PFSK-1 (cell line): ENCODE data around the gene CDKN3.

ENCODE experiments used
- FOXP2 ChIP-seq: optimal IDR thresholded peaks from 2 replicates; pipeline ENCODE3; 2011; ENCODE audit warnings: borderline replicate concordance, control low read depth, inconsistent platforms; ENCODE audit not compliant: insufficient read depth; ENCODE audit errors: extremely low read length, extremely low read depth
- POLR2AphosphoS5 ChIP-seq: IDR thresholded peaks from 2 replicates; pipeline ENCODE4 v1.6.1; 2012; ENCODE audit warnings: low read depth, mild to moderate bottlenecking, control low read depth, low read length, moderate library complexity
- SIN3A ChIP-seq: IDR thresholded peaks from 2 replicates; pipeline ENCODE4 v1.6.1; 2012; ENCODE audit warnings: mild to moderate bottlenecking, low read length, moderate library complexity, borderline replicate concordance; ENCODE audit not compliant: insufficient read depth
- TAF1 ChIP-seq: IDR thresholded peaks from 2 replicates; pipeline ENCODE4 v1.6.1; 2012; ENCODE audit warnings: low read length, control low read depth, borderline replicate concordance; ENCODE audit not compliant: insufficient read depth
- TF ChIP-seq, protein P1 (sequence below), 2 experiments: IDR thresholded peaks; 2 replicates each; pipeline versions ENCODE4 v1.6.1 to v1.8.0; 2011 to 2012; ENCODE audit warnings: low read depth in 2 of 2, low read length in 2 of 2, control low read depth in 1 of 2, inconsistent platforms in 1 of 2, mild to moderate bottlenecking in 1 of 2, moderate library complexity in 1 of 2; ENCODE audit not compliant: insufficient read depth in 1 of 2

The CDKN3 gene

DNA sequence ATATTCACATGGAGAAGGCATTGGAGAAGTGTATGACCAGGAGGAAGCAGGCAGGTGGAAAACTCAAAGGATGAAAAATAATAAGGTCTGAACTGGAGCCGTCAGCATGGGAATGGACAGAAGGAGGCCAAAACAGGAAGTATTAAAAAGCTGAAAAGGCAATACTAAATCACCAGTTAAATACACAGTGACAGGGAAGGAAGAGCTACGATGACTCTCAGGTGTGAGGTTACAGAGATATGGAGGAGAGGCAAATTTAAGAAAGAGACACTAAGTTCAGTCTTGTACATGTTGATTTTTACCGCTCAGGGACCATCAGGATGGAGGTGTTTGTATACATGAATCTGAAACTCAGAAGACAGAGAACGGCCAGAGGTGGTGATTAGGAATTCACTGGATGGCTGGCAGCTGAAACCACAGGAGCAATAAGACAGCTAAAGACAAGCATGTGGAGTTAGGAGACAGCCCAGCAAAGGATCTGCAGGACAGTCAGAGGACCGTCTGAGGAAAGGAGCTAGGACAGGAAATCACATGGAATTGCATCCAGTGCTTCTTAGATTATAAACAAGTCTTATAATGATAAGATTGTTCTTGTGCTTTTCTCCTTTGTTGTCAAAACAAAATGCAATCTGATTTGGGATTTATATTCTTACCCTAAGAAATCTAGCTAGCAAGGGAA, 33.9 kb upstream of the CDKN3 start:
- TF ChIP-seq POLR2AphosphoS5 = no peak
- no peak for TF ChIP-seq TAF1
- TF ChIP-seq, protein P1, sequence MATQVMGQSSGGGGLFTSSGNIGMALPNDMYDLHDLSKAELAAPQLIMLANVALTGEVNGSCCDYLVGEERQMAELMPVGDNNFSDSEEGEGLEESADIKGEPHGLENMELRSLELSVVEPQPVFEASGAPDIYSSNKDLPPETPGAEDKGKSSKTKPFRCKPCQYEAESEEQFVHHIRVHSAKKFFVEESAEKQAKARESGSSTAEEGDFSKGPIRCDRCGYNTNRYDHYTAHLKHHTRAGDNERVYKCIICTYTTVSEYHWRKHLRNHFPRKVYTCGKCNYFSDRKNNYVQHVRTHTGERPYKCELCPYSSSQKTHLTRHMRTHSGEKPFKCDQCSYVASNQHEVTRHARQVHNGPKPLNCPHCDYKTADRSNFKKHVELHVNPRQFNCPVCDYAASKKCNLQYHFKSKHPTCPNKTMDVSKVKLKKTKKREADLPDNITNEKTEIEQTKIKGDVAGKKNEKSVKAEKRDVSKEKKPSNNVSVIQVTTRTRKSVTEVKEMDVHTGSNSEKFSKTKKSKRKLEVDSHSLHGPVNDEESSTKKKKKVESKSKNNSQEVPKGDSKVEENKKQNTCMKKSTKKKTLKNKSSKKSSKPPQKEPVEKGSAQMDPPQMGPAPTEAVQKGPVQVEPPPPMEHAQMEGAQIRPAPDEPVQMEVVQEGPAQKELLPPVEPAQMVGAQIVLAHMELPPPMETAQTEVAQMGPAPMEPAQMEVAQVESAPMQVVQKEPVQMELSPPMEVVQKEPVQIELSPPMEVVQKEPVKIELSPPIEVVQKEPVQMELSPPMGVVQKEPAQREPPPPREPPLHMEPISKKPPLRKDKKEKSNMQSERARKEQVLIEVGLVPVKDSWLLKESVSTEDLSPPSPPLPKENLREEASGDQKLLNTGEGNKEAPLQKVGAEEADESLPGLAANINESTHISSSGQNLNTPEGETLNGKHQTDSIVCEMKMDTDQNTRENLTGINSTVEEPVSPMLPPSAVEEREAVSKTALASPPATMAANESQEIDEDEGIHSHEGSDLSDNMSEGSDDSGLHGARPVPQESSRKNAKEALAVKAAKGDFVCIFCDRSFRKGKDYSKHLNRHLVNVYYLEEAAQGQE (IDR thresholded peaks at IDR 0.05; ENCODE audit: insufficient read depth in 1 of 2, low read depth in 2 of 2, low read length in 2 of 2) = no peak
- TF ChIP-seq SIN3A = no peak
- no peak for TF ChIP-seq FOXP2

DNA sequence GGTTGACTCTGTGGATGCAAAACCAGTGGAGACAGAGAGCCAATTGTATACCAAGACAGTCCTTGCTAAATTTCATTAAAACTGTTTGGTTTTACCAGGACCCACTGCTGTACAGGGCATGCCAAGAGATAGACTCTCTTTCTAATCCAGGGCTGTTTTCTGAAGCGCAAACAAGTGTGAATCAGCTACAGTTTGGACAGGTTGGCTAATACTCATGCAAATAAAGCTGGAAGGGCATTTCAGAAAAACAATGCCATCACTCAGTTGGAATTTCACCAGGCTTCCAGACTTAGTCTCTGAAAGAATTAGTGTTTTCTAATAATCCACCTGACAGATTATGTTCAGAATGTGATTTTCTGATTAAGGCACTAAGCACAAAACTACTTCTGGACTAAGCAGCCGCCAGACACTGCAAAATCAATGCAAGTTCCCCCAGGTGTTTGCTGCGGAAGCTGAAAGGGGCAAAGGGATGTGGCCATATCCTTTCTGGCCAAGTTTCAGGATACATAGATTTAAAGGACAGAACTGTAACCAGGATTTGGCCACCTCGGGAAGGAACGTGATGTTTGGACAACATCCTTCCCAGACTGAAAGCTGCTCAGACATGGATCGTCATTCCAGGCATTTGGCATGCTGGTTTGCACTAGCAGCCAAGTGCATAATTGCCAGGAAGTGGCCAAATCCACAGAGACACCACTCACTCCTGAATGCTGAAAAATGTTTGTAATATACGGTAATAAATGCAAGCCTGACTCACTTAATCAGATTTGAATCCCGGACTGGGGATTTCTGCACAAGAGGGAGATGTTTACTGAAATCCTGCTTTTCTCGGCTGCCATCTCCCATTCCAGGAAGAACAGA, 32.0 kb upstream of the CDKN3 start:
- peak; percentile 75 for TF ChIP-seq FOXP2
- peak; percentile 31; the same call in 1 of the 2 replicates for TF ChIP-seq SIN3A
- TF ChIP-seq, protein P1 (IDR thresholded peaks at IDR 0.05; ENCODE audit: insufficient read depth in 1 of 2, low read depth in 2 of 2, low read length in 2 of 2) = no peak

DNA sequence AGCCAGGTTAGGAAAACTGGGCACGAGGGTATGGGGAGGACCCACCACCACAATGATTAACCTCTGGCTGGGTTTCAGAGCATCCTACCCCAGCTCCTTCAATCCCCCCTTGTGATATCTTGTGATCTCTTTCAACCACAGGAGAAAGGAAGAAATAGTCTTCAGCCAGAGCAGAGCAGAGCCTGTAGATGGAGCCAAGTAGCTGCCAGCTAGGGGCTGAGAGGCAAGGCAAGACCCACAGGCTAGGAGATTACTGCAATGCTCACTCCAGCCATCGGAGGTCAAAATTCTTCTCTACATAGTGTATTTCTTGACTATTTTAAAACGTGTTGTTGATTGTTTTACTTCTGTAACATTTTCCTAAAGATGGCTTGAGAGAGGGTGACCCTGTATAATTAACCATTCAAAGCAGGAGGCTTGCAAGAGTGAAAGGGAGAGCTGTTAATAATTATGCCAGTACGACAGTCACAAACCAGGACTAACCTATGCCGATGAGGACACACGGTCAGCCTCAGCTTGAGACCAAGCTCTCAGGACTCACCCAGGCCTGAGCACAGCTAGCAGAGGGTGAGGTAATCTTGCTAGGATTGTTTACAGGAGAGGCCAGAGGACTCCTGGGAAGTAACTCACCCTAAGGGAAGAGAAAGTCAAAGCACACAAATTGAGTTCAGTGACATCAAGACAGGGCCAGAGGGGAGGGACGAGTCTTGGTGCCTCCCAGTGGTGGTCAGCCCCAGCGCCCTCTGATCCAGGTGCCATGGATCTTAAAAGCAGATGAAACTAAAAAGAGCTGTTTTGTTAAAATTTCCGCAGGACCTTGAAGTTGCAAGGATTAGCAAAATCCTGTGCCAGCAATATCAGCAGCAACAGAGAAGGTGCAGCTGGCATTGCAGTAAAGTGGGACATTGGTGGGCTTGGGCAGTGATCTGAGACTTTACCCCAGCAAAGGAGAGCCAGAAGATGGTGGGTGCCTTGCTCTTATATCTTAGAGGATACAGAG, 29.8 kb upstream of the CDKN3 start:
- TF ChIP-seq SIN3A = no peak
- no peak for TF ChIP-seq FOXP2

DNA sequence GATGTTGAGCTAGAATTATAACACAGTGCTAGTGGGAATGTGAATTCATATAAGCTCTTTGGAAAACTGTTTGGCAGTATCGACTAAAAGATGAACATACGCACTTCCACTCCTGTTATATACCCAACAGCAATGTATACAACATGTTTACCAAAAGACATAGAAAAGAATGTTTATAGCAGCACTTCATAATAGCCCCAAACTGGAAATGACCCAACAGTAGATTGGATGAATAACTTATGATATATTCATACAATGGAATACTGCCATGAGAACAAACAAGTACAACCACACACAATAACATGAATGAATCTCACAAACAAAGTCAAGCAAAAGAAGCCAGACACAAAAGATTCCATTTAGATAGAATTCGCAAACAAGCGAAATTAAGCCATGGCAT, 28.5 kb upstream of the CDKN3 start:
- no peak for TF ChIP-seq POLR2AphosphoS5
- TF ChIP-seq, protein P1 (IDR thresholded peaks at IDR 0.05; ENCODE audit: insufficient read depth in 1 of 2, low read depth in 2 of 2, low read length in 2 of 2) = no peak
- TF ChIP-seq FOXP2 = no peak
- TF ChIP-seq SIN3A = no peak
- TF ChIP-seq TAF1 = no peak

DNA sequence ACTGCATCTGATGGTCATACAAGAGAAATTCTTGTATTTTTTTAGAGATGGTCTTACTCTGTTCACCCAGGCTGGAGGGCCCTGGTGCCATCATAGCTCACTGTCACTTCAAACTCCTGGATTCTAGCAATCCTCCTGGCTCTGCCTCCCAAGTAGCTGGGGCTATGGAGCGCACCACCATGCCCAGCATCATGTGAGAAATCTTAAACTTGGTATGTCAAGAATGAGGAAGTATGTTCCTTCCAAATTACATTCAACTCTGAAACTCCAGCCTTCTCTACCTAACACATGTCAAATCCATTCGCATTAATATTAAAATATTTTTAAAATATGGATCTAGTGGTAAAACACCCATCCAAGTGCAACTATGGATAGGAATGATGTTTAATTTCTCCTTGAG, 27.5 kb upstream of the CDKN3 start:
- TF ChIP-seq SIN3A (no peak), POLR2AphosphoS5 (no peak), TAF1 (no peak), FOXP2 (no peak)
- TF ChIP-seq, protein P1 (IDR thresholded peaks at IDR 0.05; ENCODE audit: insufficient read depth in 1 of 2, low read depth in 2 of 2, low read length in 2 of 2) = no peak
